NCI-H2107 (cell line): ENCODE measurements around the gene ZHX3.
"Not testable (repeated sequence)": the region's sequence is repeated elsewhere in the genome, so short reads cannot be mapped to it uniquely, and the experiment has no call there.

ENCODE experiments used
- DNase-seq: peaks from one replicate; lab custom pipeline; 2025; lab: John Stamatoyannopoulos, UW

ZHX3 gene

GRCh38 chr20:41135187-41135887, 182.2 kb downstream of the ZHX3 start:
- no peak for DNase-seq

GRCh38 chr20:41134362-41135186, 183.0 kb downstream of the ZHX3 start:
- DNase-seq = no peak

- DNase-seq = no peak
These were observed 183.7 kb downstream of the ZHX3 start for GRCh38 chr20:41133709-41134361.

GRCh38 chr20:41132388-41132775, 185.1 kb downstream of the ZHX3 start:
- not testable (repeated sequence) for DNase-seq

- no peak for DNase-seq
These were observed 185.7 kb downstream of the ZHX3 start for GRCh38 chr20:41131594-41132387.
